ENCODE measurements around the gene CD44. TPM values are rescaled to one million over a fixed set of nuclear protein-coding genes. Genes with fewer than 3 reads are reported as not detected.
A peak's percentile ranks its signal among the peaks of the same experiment; 100 is the strongest.

The CD44 gene
- total RNA-seq, 2 experiments from 2014 or later: 380 to 428 TPM

DNA sequence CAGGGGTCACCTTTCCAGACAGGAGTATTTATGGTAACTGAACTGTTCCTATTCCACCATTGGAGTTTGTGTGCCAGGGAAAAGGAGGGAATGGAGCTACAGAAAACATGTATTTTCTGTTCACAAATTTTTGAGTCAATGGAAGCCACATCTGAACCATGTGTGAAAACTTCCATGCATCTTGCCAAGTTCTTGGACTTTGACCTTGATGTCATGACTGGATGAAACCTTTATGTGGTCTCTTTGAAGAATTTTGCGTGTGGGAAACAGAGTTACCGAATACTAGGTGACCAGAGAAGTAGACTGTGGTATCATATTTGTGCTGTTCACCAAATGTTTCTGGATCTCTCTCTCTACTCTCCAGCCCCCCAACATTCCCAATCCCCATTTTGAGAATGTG is 104.8 kb downstream of the CD44 start:
- peaks cover 11% of the 10 kb centered on the region for H3K36me3 Mint-ChIP-seq
- peaks cover 80% of the 10 kb centered on the region for H3K4me1 Mint-ChIP-seq
- H3K9me3 Mint-ChIP-seq: peaks cover 16% of the 10 kb centered on the region
- H3K4me3 Mint-ChIP-seq: no peak overlapping the region
- H3K27me3 Mint-ChIP-seq: peaks cover 3% of the 10 kb centered on the region
- no peak for DNase-seq
- H3K27ac Mint-ChIP-seq: no peak overlapping the region

DNA sequence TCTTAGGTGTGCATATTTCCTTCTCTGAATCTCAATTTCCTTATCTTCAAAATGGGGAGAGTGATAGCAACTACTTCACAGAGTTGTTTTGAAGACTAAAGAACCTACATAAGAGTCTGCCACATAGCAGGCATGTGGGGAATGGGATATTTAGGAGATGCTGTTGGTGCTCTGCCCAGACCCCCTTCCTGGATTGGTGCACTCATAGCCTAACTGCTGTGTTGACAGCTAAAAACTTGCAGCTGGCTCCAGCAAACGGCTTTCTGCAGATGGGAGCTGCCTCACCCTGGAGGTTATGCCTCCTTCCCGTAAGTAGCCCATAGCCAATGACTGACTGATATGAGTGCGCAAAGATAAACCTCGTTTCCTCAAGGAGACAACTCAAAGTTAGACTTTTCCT is 106.1 kb downstream of the CD44 start:
- H3K4me3 Mint-ChIP-seq: no peak overlapping the region
- no peak for DNase-seq
- peaks cover 14% of the 10 kb centered on the region for H3K36me3 Mint-ChIP-seq
- no peak overlapping the region for H3K27ac Mint-ChIP-seq
- peaks cover 18% of the 10 kb centered on the region for H3K9me3 Mint-ChIP-seq
- H3K27me3 Mint-ChIP-seq: peaks cover 3% of the 10 kb centered on the region
- H3K4me1 Mint-ChIP-seq: peaks cover 70% of the 10 kb centered on the region

DNA sequence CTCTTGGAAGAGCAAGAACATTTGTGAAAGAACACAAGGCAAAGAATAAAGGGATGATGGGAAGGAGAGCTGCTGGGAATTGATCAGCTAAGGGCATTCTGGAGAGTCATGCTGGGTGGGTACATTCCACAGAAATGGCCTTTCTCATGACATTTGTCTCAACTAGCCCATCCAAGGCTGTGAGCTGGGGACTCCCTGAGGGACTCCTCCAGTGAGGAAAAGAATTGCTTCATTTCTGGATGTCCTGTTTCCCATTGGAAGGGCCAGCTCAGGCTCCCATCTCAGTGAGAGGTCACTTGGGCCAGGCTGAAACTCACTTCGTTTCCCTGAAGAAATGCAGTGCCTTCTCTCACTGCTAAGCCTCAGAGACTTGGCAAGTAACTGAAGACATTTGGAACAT is 106.8 kb downstream of the CD44 start:
- H3K9me3 Mint-ChIP-seq: peaks cover 18% of the 10 kb centered on the region
- H3K27me3 Mint-ChIP-seq: no peaks in the 10 kb centered on the region
- no peak for DNase-seq
- peaks cover 68% of the 10 kb centered on the region for H3K4me1 Mint-ChIP-seq
- H3K4me3 Mint-ChIP-seq: no peak overlapping the region
- H3K27ac Mint-ChIP-seq: no peak overlapping the region
- peaks cover 14% of the 10 kb centered on the region for H3K36me3 Mint-ChIP-seq

DNA sequence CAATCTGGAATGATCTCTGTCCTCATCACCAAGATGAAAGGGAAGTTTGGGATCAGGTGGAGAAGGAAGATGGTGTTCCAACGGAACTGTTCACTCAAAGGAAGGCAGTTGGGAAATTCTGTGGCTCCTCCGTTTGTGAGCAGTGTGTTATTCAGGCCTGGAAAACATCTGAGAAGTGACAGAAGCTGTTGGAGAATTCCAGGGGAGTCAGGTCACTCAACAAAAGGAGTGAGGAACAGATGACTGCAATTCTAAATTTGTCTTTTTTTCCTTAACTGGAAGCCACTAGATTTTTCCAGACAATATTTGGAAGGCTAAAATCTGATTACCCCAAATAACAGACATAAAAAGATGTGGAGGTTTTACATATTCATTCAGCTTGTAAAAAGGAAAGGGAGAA is 107.8 kb downstream of the CD44 start:
- H3K36me3 Mint-ChIP-seq: peaks cover 14% of the 10 kb centered on the region
- H3K9me3 Mint-ChIP-seq: peaks cover 18% of the 10 kb centered on the region
- no peak overlapping the region for H3K4me3 Mint-ChIP-seq
- no peak for DNase-seq
- H3K27me3 Mint-ChIP-seq: no peaks in the 10 kb centered on the region
- peaks cover 61% of the 10 kb centered on the region for H3K4me1 Mint-ChIP-seq
- no peak overlapping the region for H3K27ac Mint-ChIP-seq

DNA sequence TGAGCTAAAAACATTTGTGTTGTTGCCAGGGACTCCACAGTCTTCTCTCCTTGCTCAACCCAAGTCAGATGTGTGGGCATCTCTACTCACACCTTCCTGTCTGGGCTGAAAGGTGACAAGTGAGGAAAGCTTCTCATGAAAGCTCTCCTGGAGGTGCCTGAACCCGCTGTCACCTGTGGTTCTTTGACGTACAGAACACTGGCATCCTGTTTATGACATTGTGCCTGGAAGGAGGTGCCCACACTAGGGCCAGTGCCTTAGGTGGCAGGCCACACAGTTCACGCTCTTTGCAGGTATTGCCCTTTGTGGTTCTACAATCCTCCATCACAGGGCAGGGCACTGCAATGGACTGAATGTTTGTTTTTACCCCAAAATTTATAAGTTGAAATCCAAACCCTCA is 108.5 kb downstream of the CD44 start:
- H3K36me3 Mint-ChIP-seq: peaks cover 14% of the 10 kb centered on the region

DNA sequence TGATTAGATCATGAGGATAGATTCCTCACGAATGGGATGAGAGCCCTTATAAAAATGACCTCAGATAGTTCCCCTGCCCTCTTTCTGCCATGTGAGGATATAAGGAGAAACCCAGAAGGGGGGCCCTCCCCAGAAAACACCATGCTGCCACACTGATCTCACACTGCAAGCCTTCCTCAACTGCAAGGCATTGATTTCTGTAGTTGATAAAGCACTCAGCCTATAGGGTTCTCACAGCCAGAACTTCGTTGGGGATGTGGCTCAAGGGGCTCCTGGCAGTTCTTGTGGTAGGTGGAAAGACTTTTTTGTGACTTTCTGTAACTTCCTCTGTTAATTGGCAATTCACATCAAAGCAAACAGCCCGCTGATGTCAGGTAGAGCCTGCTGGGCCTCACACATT is 108.9 kb downstream of the CD44 start:
- no peaks in the 10 kb centered on the region for H3K27me3 Mint-ChIP-seq
- H3K27ac Mint-ChIP-seq: peak overlapping the region; percentile 63
- H3K9me3 Mint-ChIP-seq: peaks cover 18% of the 10 kb centered on the region
- no peak overlapping the region for H3K4me3 Mint-ChIP-seq
- H3K36me3 Mint-ChIP-seq: peaks cover 14% of the 10 kb centered on the region
- peaks cover 51% of the 10 kb centered on the region for H3K4me1 Mint-ChIP-seq
- no peak for DNase-seq

More for the DNA sequence above, 108.5 kb downstream of the CD44 start:
- H3K4me1 Mint-ChIP-seq: peaks cover 55% of the 10 kb centered on the region
- H3K4me3 Mint-ChIP-seq: peak overlapping the region; percentile 18
- H3K27me3 Mint-ChIP-seq: no peaks in the 10 kb centered on the region
- H3K9me3 Mint-ChIP-seq: peaks cover 18% of the 10 kb centered on the region
- peak overlapping the region; percentile 63 for H3K27ac Mint-ChIP-seq
- peak; percentile 31 for DNase-seq

DNA sequence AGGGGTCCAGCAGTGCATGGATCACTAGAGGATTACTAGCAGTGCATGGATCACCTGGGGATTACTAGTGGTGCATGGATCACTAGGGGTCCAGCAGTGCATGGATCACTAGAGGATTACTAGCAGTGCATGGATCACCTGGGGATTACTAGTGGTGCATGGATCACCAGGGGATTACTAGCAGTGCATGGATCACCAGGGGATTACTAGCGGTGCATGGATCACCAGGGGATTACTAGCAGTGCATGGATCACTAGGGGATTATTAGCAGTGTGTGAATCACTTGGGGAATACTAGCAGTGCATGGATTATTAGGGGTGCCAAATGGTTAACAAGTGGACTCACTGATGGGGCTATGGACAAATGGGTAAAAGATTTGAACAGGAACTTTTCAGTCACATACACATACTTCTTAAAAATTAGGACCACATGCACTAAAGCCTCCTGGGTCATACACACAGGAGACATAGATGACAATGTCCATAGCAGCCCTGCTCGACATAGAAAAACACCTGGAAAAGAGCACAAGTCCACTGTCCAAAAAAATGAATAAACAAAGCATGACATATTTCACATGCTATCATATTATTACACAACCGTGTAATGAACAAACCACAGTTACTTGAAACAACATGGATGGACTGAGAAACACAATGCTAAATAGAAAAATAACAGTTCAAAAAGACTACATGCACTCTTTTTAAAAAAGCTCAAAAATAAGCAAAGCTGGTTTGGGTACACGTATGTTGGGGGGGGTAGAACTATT is 109.8 kb downstream of the CD44 start:
- Mint-ChIP-seq H3K36me3 (peaks cover 9% of the 10 kb centered on the region), H3K4me1 (peaks cover 46% of the 10 kb centered on the region), H3K27me3 (no peaks in the 10 kb centered on the region), H3K27ac (no peak overlapping the region), H3K4me3 (no peak overlapping the region), H3K9me3 (peaks cover 14% of the 10 kb centered on the region)
- no peak for DNase-seq

DNA sequence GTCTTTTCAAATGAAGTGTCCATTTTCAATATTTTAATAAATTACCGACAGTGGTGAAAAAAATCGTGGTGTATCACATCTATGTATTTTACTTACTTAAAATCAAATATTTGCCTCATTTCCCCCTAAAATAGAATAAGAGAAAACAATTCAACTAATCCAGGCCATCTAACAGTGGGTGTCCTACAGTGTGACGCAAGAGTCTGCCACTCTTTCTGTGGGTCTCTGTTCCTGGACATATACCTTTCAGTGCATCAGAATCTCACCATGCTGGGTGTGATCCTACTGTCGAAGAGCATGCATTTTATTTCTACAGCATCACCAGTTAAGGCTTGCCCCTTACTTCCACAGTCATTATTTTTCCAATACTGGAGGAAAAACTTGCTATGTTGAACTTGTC is 111.2 kb downstream of the CD44 start:
- Mint-ChIP-seq H3K9me3 (peaks cover 7% of the 10 kb centered on the region), H3K27ac (no peak overlapping the region), H3K4me3 (no peak overlapping the region), H3K4me1 (peaks cover 37% of the 10 kb centered on the region), H3K27me3 (no peaks in the 10 kb centered on the region), H3K36me3 (peaks cover 5% of the 10 kb centered on the region)
- no peak for DNase-seq

DNA sequence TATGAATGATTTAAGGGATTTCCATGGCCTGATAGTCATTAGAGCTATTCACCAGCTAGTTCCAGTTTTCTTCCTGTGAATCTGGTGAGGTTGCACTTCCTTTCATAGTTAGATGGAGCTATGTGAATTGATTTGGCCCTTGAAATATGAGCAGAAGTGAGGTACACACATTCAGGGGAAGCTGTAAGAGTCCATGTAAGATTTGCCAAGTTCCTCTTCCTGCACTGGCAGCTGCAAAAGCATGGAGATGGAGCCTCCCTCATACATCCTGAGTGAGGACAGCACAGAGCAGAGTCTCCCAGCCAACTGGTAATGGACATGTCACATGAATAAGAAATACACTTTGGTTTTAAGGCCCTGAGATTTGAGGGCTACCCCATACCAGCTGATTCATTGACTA is 111.7 kb downstream of the CD44 start:
- H3K4me3 Mint-ChIP-seq: no peak overlapping the region
- no peaks in the 10 kb centered on the region for H3K27me3 Mint-ChIP-seq
- peaks cover 34% of the 10 kb centered on the region for H3K4me1 Mint-ChIP-seq
- no peak overlapping the region for H3K27ac Mint-ChIP-seq
- peaks cover 7% of the 10 kb centered on the region for H3K9me3 Mint-ChIP-seq
- peaks cover 5% of the 10 kb centered on the region for H3K36me3 Mint-ChIP-seq
- no peak for DNase-seq

DNA sequence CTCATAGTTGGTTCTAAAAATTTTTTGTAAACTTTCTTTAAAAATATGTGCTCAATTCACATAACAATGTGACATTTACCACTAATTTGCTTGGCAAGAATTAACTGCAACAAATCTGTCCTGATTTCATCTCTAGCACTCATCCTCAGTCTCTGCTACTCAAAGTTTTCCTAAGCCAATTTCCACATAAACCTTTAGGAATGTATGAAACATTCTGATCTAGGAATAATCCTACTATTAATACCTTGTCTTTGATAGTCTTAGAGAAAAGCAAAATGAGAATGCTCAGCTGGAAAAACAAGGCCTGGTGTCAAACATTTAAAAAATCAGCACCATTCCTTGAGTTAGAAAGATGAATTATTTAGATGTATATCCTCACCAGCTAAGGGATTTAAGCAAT is 114.3 kb downstream of the CD44 start:
- H3K9me3 Mint-ChIP-seq: peaks cover 4% of the 10 kb centered on the region
- H3K27me3 Mint-ChIP-seq: no peaks in the 10 kb centered on the region
- peaks cover 3% of the 10 kb centered on the region for H3K36me3 Mint-ChIP-seq
- peaks cover 31% of the 10 kb centered on the region for H3K4me1 Mint-ChIP-seq
- DNase-seq: no peak
- H3K4me3 Mint-ChIP-seq: no peak overlapping the region
- no peak overlapping the region for H3K27ac Mint-ChIP-seq

DNA sequence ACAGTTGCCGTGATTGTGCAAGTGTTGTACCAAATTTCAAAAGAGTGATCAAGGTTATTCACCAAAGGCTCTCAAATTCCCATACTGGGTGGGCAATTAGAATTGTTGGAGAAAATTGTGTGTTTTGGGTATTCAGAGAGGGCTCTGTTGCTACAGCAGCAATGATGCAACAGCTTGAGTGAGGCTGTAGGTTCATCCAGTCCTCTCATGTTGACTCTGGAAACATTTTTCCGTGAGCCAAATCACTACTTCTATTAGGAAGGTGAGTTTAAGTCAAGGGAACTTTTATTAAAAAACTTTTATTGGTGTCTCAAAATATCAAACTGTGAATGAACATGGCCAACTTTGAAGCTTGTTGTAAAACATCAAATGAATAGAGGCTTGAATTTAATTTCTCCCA is 116.5 kb downstream of the CD44 start:
- Mint-ChIP-seq H3K36me3 (no peaks in the 10 kb centered on the region), H3K27ac (no peak overlapping the region), H3K27me3 (no peaks in the 10 kb centered on the region), H3K4me1 (peaks cover 30% of the 10 kb centered on the region), H3K4me3 (no peak overlapping the region), H3K9me3 (no peaks in the 10 kb centered on the region)
- DNase-seq: no peak

DNA sequence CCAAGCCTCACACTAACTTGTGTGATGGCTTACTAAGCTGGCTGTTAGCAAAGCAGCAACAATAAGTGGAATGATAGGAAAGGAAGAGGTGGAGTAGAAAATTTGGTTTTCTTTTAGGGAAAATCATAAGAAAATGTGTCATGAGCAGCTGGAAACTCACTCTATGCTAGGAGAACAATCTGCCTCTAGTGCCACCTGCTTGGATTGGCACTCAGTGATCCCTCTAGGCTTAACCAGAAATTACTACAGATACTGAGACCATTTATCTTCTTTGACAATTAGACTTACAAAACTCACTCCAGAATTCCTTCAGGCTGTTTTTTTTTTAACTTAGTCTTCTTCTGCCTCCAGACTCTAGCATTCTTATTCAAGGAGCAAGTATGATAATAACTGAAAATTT is 117.3 kb downstream of the CD44 start:
- H3K4me1 Mint-ChIP-seq: peaks cover 30% of the 10 kb centered on the region
- no peak for DNase-seq
- no peak overlapping the region for H3K27ac Mint-ChIP-seq
- H3K36me3 Mint-ChIP-seq: no peaks in the 10 kb centered on the region
- H3K4me3 Mint-ChIP-seq: no peak overlapping the region
- no peaks in the 10 kb centered on the region for H3K27me3 Mint-ChIP-seq
- H3K9me3 Mint-ChIP-seq: no peaks in the 10 kb centered on the region

DNA sequence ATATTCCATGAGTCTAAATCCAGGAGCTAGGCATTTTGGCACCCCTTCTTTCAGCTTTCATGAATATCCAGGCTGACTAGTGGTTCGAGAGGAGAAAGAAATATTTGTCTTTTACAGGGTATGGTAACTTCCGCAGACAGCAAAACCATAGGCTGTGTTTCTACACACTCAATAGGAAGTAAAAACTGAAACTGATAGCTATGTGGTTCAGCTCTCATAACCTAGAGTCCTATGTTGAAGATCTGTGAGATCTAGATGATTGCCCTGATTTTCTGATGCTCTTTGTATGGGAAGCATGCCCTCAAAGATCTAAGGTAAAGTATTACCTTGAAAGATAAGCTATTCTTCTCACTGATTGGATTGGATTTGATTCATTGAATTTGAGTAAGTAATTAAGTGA is 118.3 kb downstream of the CD44 start:
- Mint-ChIP-seq H3K27me3 (no peaks in the 10 kb centered on the region), H3K27ac (no peak overlapping the region), H3K9me3 (no peaks in the 10 kb centered on the region), H3K4me3 (no peak overlapping the region), H3K36me3 (no peaks in the 10 kb centered on the region), H3K4me1 (peaks cover 30% of the 10 kb centered on the region)
- no peak for DNase-seq

DNA sequence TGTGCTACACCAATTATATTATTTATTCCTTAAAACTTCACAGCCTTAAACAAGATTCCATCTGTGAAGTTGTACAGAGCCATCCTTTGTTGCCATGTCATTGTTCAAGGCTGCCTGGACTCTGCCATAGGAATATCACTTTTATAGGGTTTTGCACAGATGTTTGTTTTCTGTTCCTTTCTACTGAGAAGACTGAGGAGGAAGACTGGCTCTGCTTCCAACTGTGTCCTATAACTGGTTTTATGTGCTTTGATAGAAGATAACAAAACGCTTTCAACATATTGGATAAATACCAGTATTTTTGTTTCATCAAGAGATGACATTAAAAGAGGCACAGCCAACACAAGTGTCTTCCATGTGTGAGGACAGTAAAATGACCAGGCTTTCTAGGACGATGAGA is 120.6 kb downstream of the CD44 start:
- Mint-ChIP-seq H3K36me3 (no peaks in the 10 kb centered on the region), H3K27ac (no peak overlapping the region), H3K4me1 (peaks cover 25% of the 10 kb centered on the region), H3K27me3 (no peaks in the 10 kb centered on the region), H3K4me3 (no peak overlapping the region), H3K9me3 (no peaks in the 10 kb centered on the region)
- DNase-seq: no peak

DNA sequence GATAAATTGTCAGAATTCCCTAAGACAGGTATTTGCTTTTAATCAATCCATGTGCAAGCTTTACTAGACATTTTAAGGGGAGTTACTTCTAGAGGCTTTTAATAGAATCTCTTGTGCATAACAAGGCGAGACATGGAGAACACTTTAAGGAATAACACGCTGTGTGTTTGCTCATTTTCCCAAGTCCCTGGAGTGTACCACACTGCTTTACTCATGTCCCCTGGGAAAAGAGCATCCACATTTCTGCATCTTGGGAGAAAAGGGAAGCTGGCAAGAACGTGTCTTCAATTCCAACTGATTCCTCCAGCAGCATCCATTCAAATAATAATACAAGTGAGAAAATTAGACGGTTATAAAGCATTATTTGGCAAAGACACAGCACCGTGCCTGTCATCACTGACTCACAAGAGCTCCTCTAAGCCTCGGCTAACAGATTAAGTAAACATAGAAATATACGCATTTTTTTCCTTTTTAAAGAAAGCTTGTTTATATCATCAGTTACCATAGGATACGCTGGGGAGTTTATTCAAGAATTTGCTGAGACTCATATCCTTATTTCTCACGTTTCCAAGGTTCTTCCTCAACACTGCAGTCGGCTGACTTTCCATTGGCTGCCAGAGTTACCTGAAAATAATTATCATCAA is 121.5 kb downstream of the CD44 start:
- Mint-ChIP-seq H3K4me1 (peaks cover 23% of the 10 kb centered on the region), H3K27me3 (no peaks in the 10 kb centered on the region), H3K36me3 (no peaks in the 10 kb centered on the region), H3K4me3 (no peak overlapping the region), H3K9me3 (no peaks in the 10 kb centered on the region), H3K27ac (no peak overlapping the region)
- no peak for DNase-seq

DNA sequence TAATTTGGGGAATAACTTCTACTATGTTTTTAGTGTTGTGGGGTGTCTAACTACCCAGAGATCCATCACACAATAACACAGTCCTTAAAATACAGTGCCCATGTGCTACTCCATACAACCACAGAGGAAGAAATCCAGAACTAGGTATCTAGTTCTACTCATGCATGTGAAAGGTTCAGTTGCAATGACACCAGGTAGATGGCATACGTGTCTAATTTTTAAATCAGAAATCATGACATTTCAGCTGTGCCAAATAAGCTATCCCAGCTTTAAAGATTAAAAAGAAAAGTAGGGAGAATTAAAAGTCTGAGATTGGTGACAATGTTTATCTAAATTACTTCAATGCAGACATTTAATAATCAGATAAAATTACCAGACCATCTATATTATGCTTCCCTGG is 122.2 kb downstream of the CD44 start:
- Mint-ChIP-seq H3K27me3 (no peaks in the 10 kb centered on the region), H3K4me3 (no peak overlapping the region), H3K9me3 (no peaks in the 10 kb centered on the region), H3K27ac (no peak overlapping the region), H3K4me1 (peaks cover 19% of the 10 kb centered on the region), H3K36me3 (no peaks in the 10 kb centered on the region)
- no peak for DNase-seq
